ENCODE data around the gene PCBP2.
A peak's percentile ranks its signal among the peaks of the same experiment; 100 is the strongest.

The PCBP2 gene

DNA sequence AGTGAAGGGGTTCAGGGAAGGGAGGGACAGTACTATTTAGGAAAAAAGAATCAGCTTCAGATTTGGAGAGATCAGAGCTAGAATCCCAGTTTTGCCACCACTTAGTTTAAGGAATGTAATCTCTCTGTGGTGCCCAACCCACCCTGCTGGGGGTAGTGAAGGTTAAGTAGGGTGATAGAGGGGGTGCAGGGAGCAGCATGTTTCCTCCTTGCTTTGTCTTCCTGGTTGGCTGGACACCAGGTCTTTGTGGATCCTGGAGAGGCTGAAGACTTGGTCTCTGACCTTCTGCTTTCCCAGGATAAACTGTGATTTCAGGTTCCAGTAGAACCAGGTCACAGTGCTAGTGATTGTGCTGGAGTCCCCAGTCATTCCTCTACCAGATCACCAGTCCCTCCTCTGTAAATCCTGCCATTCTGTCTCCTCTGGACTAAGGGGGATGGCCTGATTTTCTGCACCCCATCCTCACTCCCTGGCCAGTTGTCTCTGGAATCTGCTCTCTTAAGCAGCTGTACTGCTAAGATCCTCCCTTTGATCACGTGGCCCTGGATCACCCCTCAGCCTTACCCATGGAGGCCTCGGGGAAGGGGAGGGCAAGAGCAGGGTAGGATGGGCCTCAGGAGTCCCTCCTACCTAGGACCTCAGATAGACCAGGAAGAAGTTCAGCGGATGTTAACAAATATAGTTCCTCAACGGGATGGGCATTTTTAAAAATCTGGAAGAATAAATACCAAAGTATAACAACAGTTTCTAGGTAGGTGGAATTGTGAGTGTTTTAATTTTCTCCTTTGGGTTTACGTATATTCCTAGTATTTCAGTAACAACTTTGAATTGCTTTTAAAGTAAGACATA, 44.2 kb downstream of the PCBP2 start:
- DNase-seq, result peak; percentile 51

DNA sequence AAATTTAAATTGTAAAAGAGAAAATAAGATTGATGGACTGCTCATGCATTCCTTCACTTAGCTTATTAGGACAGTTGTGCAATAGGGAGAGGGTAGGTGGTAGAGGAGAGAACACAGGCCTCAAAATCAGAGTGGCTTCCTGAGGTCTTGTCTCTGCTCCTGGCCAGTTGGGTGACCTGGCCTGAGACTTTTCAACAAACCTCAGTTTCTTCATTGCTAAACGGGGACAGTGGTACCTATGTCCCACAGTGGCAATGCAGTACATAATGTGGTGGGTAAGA, 44.8 kb downstream of the PCBP2 start:
- no peak for DNase-seq

DNA sequence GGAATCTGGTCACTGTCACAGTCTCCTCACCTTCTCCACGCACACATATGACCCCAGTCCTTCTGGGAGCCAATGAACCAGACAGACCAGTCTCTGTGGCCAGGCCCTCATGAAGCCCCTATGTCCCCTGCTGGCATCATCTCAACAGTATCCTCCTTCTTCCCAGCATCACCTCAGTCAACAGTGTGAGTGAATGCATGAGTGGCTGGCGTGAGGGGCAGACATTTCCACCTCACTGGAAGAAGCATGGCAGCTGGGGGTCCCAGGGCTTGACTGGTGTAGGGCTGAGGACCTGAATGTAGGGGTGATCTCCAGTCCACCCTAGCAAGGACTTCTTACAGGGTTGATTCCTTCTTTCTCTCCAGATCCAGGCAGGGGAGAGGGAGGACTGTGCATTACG, 45.6 kb downstream of the PCBP2 start:
- no peak for DNase-seq

DNA sequence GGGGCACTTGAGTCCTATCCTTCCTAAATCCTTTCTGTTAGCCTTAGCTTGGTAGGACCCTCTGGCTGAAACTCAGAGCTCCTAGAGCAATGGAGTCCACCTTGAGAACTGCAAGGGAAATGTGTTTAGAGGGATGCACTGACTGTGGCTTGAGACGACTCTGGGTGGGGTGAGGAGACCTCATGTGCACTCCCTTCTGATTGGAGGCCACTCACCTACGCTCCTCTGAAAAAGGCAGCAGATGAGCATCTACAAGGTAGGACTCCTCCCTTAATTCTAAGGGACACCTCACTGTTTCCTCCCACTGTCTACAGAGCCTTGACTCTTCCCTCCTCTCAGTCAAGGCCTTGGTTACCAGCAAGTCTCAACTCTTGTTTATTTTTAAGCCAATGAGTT, 46.3 kb downstream of the PCBP2 start:
- DNase-seq, result no peak

DNA sequence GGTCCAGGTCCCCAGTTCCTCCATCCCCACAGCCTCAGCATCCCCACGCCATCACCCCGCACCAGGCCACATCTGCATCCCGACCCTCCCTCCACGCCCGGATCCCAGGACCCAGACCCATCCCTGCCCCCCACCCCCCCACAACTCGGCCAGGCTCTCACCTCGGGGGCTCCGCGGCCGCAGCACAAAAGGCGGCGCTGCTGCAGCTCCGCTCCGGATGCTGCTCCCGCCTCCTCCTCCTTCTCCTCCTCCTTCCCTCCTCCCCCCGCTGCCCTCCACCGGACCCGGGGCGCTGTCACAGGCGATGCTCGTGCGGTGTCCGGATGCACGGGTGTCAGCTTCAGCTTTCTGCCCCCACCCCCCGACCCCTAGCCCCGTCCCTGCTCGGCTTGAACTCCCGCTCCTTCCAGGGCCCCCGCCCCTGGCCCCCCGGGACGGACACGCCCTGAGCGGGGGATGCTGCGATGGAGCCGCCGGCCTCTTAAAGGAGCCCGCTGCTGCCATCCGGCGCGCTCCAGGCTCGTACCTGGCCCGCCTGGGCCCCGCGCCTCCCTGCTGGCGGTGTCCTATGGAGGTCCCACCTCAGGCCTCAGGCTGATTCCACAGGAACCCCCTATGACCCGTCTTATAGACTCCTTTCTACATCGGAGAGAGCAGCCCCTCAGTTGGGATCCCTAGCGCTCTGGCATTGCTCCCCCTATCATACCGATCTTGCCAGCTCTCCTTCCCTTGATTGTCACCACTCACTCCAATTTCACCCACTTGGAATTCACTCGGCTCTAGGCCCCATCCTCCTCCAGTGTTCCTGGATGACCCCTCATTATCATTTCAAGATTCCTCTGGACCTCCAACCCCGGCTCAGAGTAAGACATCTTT, 47.6 kb downstream of the PCBP2 start, which contains the start of gene MAP3K12:
Gene MAP3K12 (minus strand): TSS at position 193 of the 876 bp plus-strand sequence. CDS start 12,067 bp downstream, outside the sequence.
- DNase-seq, result peak; percentile 32

DNA sequence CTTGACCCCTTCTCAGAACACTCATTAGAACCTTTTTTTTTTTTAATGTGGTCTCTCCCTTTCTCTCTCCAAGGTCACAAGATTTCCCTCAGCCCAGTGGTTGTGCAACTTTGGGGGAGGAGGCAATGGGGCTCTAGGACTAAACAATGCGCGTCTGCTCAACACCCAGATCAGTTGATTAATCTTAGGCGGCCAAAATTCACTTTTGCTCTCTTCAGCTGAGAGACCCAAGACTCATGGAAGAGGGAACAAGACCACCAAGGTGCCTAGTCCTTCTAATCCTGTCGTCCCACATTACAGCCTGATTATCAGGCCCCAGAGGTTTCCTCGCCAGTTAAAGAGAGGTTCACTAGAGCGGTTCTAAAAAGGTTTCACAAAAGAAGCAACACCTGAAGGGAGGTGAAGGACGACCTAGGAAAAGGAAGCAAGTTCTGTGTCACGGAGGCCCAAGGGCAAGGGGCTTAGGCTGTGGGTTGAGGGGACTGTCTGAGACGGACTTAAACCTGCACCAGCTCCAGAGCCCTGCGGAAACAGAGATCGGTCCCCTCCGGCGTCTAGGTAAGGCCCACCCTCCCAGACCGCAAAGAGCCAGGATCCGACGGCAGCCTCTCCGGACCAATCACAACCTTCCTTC, 48.4 kb downstream of the PCBP2 start:
- no peak for DNase-seq

DNA sequence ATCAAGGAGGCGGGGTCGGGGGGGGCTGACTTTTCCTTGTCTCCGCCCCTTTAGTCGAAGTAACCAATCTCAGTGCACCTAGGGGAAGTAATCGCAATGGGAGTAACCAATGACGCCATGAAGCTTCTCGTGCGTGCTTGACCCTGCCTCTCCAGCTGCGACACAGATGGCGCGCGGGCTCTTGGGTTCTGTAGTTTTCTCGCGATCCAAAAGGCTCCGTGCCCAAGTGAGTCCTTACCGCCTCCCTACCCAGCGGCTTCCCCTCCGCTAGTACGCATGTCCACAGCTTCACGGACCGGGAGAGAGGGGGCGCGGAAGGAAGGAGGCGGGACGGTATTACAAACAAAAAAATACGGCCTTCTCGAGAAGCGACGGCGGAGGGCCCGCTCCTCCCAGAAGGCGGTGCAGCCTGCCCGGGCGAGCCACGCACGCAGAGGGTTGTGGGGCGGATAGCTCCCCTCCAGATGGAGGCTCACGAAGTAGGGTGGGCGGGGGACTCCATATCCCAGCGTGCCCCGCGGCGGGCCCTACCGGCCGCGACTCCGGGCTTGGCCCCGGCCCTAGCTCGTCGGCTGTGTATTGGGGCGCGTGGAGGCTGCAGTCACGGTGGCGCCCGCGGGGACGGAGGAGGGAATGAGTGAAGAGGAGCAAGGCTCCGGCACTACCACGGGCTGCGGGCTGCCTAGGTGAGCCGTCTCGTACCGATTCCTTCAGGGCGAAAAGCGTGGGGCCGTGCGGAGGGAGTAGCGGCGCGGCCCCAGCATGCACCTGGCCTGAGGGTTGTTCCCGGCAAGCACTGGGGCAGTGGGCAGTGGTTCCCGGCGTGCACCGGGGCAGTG, 49.1 kb downstream of the PCBP2 start, which contains the start of gene TARBP2:
Gene TARBP2 (plus strand): TSS at position 508 of the 839 bp plus-strand sequence. CDS start 126 bp downstream, at position 634.
- DNase-seq, result peak; percentile 98

DNA sequence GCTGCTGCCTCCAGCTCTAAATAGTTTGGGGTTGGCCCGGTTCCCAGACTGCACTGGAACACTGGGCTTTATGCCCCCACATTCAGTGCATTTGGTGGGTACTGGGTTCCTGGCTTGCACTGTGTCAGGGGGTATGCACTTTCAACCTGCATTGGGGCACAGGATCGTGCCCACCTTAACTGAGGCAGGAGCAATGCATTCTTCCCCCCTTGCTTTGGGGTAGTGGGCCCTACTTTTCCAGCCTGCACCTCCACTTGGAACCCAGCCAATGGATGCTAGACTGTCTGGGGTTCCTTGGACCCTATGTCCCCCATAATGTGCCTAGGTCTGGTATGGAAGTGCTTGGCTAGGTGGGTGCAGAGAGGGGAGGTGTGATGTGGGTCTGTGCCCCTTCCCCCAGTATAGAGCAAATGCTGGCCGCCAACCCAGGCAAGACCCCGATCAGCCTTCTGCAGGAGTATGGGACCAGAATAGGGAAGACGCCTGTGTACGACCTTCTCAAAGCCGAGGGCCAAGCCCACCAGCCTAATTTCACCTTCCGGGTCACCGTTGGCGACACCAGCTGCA, 49.8 kb downstream of the PCBP2 start:
- DNase-seq, result no peak

DNA sequence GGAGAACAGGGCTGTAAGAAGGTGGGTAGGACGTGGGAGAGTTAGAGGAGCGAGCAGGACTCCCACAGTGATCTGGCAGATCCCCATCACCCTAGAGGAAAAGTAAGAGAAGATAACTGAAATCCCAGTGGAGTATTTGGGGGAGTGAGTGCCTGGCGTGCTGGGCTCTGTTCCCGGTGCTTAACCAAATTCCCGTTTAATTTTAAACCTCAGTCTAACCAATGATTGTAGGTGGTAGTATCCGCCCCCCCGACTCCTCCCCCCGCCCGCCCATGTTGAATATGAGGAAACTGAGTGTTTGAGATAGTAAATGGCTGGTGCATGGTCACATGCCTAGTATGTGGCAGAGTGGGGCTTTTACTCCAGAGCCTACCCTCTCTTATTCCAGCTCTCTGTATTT, 50.4 kb downstream of the PCBP2 start:
- DNase-seq, result no peak

DNA sequence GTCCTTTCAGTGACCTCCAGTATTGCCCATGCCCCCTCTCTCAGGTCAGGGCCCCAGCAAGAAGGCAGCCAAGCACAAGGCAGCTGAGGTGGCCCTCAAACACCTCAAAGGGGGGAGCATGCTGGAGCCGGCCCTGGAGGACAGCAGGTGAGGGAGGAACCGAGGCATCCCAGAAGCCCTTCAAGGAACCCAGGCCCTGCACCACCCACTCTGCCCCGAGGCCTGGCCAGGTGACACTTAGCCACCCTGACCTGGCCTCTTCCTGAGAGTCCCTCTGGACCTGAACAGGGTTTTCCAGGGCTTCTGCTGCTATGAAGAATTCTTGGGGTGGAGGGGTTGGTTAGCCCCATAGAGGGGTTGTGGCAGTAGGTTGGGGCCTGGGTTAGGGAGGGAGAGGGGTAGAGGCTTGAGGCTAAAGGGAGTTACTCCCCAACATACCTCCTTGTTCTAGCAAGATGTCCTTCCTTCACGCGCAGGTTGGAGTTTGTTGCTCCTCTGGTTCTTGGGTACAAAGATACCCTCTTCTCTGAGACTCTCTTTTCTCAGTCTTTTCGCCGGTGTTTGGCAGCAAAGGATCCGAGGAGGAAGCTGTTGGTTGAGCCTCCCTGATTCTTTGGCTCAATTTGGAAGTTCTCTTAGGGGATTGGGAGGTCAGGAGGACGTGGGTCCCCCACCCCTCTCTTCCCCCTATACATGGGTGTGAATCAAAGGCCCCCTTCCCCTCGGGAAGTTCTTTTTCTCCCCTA, 51.3 kb downstream of the PCBP2 start:
- no peak for DNase-seq

DNA sequence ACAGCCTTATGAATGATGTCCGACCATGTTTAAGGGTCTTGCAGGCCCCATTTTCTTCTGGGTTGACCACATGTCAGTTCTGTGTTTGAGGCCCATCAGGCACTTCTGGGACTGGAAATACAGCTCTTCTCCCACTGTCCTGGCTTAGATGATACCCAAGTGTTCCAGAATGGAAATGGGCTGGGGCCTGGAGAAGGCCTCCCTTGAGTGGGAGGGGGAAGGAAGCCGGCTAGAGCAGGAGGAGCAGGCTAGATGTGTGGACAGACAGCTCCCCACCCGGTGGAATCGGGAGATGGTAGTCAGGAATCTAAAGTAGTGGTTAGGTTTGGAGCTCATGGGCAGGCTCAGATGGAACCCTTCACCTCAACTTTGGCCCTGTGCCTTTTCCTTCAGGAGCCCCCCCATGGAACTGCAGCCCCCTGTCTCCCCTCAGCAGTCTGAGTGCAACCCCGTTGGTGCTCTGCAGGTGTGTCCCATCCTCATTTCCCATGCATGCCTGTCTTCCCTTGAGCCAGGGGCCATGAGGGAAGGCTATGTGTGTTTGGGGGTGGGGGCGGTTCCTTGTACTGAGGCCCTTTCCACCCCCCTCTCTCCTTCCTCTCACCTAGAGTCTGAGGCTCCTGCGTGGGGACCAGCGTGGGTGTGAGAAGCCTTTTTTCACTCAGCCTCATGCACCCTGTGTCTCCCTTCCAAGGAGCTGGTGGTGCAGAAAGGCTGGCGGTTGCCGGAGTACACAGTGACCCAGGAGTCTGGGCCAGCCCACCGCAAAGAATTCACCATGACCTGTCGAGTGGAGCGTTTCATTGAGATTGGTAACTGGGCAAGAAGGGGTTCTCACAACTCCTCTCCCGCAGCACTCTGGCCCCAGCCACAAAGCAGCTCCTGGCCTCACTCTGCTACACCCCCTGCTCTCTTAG, 52.4 kb downstream of the PCBP2 start:
- no peak for DNase-seq

DNA sequence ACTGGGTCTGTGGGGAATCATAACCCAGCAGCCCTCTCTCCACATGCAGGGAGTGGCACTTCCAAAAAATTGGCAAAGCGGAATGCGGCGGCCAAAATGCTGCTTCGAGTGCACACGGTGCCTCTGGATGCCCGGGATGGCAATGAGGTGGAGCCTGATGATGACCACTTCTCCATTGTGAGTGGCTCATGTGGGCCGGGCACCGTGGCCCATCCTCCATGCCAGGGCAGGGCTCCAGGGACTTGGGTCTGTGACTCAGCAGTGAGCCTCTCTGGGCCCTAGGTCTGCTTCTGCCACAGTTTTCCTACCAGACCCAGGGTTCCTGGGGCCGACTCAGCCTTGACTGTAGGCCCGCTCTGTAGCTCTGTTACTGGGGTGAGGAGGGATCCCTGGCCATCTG, 53.2 kb downstream of the PCBP2 start:
- no peak for DNase-seq

DNA sequence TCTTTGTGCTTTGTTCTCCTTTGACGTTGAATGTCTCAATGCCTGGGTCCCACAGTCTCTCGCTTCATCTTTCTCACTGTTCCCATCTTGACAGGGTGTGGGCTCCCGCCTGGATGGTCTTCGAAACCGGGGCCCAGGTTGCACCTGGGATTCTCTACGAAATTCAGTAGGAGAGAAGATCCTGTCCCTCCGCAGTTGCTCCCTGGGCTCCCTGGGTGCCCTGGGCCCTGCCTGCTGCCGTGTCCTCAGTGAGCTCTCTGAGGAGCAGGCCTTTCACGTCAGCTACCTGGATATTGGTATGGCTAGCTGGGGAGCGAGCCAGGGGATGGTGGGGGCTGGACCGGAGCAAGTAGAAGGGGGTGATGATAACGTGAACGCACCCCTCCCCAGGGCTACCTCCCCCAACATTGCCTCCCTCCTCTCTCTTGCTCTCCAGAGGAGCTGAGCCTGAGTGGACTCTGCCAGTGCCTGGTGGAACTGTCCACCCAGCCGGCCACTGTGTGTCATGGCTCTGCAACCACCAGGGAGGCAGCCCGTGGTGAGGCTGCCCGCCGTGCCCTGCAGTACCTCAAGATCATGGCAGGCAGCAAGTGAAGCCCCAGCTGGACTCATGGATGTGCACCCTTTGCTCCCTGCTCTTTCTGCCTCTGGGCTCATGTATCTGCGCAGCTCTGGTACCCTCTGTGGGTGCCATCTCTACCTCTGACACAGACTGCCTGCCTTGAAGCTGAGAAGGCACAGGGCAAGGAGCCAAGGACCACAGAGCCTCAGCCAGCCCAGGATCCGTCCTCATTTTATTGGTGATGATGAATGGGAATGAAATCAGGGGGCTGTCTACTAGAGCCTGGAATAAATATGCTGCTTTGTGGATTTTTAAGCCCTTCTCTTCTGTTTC, 53.9 kb downstream of the PCBP2 start:
- DNase-seq, result no peak

DNA sequence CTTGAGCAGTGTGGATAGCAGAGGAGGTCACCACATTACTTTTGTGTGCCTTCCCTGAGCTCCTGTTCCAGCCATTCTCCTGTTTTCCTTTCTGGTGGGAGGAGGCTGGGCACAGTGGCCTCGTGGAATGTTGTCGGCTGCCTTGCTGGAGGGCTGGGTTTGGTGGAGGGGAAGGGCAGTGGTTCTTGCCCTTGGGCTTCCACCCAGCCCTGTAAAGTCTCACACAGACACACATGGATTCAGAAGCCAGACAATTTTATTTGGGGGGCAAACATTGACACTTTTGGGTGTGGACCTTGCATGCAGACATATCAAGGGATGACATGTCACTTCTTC, 54.5 kb downstream of the PCBP2 start:
- no peak for DNase-seq

DNA sequence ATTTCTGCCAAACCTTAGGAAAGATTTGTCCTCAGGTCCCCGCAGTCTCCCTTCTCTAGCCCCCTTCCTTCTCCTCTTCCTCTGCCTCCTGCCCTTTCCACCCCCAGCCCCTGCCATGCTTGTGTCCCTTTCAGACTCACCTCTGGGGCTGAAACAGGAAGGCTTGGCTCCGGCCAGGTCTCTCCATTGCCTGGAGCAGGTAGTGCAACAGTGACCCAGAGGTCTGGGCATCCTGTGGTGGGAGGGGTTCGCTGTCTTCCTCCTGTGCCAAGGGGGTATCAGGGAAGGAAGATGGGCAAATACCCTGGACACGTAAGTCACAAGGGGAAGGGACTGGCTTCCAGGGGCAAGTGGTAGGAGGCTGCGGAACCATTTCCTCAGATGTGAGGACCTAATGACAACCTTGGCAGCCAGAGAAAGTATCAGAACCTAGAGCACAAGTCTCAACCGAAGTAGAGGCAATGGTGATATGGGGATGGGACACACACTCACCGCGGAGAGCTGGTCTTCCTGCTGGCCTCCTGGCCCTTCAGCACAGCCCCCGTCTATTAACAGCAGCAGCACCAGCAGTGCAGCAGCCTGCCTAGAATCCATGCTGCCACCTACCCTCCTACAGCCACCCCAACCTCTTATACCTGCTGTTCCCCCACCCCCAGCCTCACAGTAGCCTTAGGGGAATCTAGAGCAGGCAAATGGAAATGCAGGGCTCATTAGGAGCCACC, 55.1 kb downstream of the PCBP2 start, which contains the start of gene NPFF:
Gene NPFF (minus strand): TSS at position 604 of the 722 bp plus-strand sequence. CDS start 10 bp downstream, at position 594.
- DNase-seq, result no peak

DNA sequence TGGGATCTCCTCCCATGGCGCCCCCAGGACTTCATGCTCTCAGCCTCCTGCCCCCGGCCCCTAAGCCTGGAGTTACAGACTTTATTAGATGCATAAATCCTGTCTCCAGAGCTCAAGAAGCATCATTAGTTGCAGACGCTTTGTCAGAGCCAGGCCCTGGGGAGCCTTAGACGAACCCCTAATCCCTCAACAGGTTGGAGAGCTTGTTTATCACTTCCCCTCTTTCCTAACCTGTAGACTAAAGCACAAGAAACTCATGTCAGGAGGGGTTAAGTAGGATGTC, 55.6 kb downstream of the PCBP2 start:
- DNase-seq, result no peak

DNA sequence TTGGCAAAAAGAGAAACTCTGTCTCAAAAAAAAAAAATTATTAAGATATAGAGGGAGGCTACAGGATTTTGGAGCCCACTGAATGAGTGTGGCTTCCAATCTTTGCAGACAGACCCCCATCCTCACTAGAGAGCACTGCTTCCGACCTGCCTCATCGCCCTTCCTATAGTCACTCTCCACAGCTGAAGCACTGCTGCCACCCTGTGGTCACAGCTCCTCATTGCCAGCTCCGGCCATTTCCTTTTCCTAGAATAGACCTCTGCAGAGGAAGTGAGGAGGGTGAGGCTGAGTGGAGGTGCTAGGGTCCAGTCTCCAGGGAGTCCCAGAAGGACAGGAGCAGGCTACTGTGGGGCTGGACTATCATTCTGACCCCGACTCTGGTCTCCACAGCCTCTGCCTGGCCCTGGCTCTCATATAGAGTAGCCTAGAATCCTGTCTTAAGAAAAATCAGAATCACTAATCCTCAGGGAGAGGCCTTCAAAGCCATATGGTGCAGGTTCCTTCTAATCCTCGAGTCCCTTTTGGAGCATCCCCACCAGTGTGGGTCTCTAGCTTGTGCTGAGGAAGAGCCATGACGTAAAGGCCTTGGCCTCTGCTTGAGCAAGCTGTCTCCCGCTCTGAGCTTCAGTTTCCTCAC, 56.8 kb downstream of the PCBP2 start:
- DNase-seq, result peak; percentile 64

DNA sequence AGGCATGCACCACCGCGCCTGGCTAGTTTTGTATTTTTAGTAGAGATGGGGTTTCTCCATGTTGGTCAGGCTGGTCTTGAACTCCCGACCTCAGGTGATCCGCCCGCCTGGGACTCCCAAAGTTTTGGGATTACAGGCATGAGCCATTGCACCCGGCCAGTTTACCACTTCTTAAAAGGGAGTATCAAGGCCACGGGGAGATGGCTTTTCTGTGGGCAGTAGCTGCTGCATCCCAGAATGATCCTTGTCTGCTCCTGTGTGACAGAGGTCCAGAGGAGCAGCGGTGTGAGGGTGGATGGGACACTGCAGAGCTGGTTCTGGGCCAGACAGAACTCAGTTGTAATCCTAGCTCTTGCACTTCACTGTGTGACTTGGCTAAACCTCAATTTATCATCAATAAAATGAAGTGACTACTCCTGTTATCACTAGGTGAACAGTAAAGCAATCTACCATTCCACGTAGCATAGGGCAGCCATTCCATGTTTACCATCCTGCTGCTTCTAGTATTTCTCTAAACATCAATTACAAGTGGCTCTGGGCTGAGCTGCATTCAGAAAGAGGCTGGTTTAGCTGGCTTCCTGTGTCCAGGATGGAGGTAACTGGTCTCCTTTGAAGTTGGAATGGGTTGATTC, 58.4 kb downstream of the PCBP2 start:
- DNase-seq, result no peak
